CD14-positive monocyte (primary cell): ENCODE measurements around the gene FZD2. TPM values are rescaled to one million over a fixed set of nuclear protein-coding genes. Genes with fewer than 3 reads are reported as not detected.

Experiments used
- DNase-seq, 3 donors: peaks; one replicate each; pipeline ENCODE4 v3.0.0-alpha.2; 2011 to 2022
- H2AFZ ChIP-seq: 2 replicates; pipeline ENCODE4 v1.6.0; 2012; ENCODE audit warnings: mild to moderate bottlenecking, low read depth, low read length, inconsistent platforms; ENCODE audit not compliant: insufficient read depth, poor library complexity, severe bottlenecking
- H3K27ac ChIP-seq, 2 donors: 1 replicate in 1 of 2; 2 replicates in 1 of 2; pipeline ENCODE4 v1.5.1; 2012 to 2013; ENCODE audit warnings: low read length in 2 of 2, control low read depth in 1 of 2, inconsistent platforms in 1 of 2, low read depth in 1 of 2, mild to moderate bottlenecking in 1 of 2
- H3K27me3 ChIP-seq, 2 donors: one replicate each; pipeline versions ENCODE4 v1.6.0 to v1.6.1; 2011 to 2013; ENCODE audit warnings: low read length in 2 of 2; ENCODE audit not compliant: control insufficient read depth in 2 of 2, insufficient read depth in 2 of 2
- H3K36me3 ChIP-seq, 2 donors: replicated peaks in 1 of 2; 1 replicate in 1 of 2; 2 replicates in 1 of 2; pipeline versions ENCODE4 v1.5.1 to v1.6.1; 2012 to 2013; ENCODE audit warnings: low read length in 2 of 2, control low read depth in 1 of 2, inconsistent platforms in 1 of 2, mild to moderate bottlenecking in 1 of 2; ENCODE audit not compliant: insufficient read depth in 2 of 2, control insufficient read depth in 1 of 2
- H3K4me1 ChIP-seq, 2 donors: 1 replicate in 1 of 2; 2 replicates in 1 of 2; pipeline versions ENCODE4 v1.5.1 to v1.6.1; 2012 to 2013; ENCODE audit warnings: low read length in 2 of 2, control low read depth in 1 of 2, inconsistent platforms in 1 of 2, mild to moderate bottlenecking in 1 of 2, moderate library complexity in 1 of 2; ENCODE audit not compliant: insufficient read depth in 2 of 2, control insufficient read depth in 1 of 2
- H3K4me2 ChIP-seq: replicated peaks from 2 replicates; pipeline ENCODE3; 2012; ENCODE audit warnings: low read length, moderate library complexity, mild to moderate bottlenecking; ENCODE audit not compliant: poor library complexity, severe bottlenecking; ENCODE audit errors: extremely low read depth
- H3K4me3 ChIP-seq, 3 experiments: fragments of 200-600 bp in 1 of 3; sonication (generic) in 1 of 3; replicated peaks in 1 of 3; 1 replicate in 2 of 3; 2 replicates in 1 of 3; pipeline ENCODE4 v1.5.1; 2011 to 2013; ENCODE audit warnings: low read length in 3 of 3, mild to moderate bottlenecking in 3 of 3, control low read depth in 2 of 3, low read depth in 2 of 3, inconsistent platforms in 1 of 3, moderate library complexity in 1 of 3
- H3K79me2 ChIP-seq: 2 replicates; pipeline ENCODE4 v1.6.0; 2012; ENCODE audit warnings: mild to moderate bottlenecking, control low read depth, inconsistent platforms, low read length, moderate library complexity; ENCODE audit not compliant: insufficient read depth
- H3K9ac ChIP-seq: 2 replicates; pipeline ENCODE4 v1.6.0; 2017; ENCODE audit warnings: low read length, mild to moderate bottlenecking; ENCODE audit not compliant: insufficient read depth, poor library complexity, severe bottlenecking
- H3K9me3 ChIP-seq, 2 donors: replicated peaks in 1 of 2; 1 replicate in 1 of 2; 2 replicates in 1 of 2; pipeline versions ENCODE4 v1.5.1 to v1.6.1; 2012 to 2013; ENCODE audit warnings: low read length in 2 of 2, control low read depth in 1 of 2; ENCODE audit not compliant: control insufficient read depth in 1 of 2, insufficient read depth in 1 of 2
- H4K20me1 ChIP-seq: 2 replicates; pipeline ENCODE4 v1.6.0; 2012; ENCODE audit warnings: mild to moderate bottlenecking, low read length, control low read depth, moderate library complexity; ENCODE audit not compliant: insufficient read depth
- H3K27ac Mint-ChIP-seq, 7 donors: one replicate each; pipeline ENCODE4 v1.8.0; 2020; ENCODE audit warnings: mild to moderate bottlenecking in 7 of 7, mixed read lengths in 7 of 7, moderate library complexity in 6 of 7, inconsistent platforms in 2 of 7
- H3K27me3 Mint-ChIP-seq, 3 donors: one replicate each; pipeline ENCODE4 v1.8.0; 2021 to 2022; ENCODE audit warnings: low read depth in 3 of 3, mild to moderate bottlenecking in 3 of 3, mixed read lengths in 3 of 3, moderate library complexity in 3 of 3, inconsistent platforms in 1 of 3
- H3K36me3 Mint-ChIP-seq, 2 donors: one replicate each; pipeline ENCODE4 v1.8.0; 2020; ENCODE audit warnings: mixed read lengths in 2 of 2, inconsistent platforms in 1 of 2, mild to moderate bottlenecking in 1 of 2
- H3K4me1 Mint-ChIP-seq: one replicate; pipeline ENCODE4 v1.8.0; 2020; ENCODE audit warnings: mild to moderate bottlenecking, mixed read lengths
- H3K4me3 Mint-ChIP-seq, 2 donors: one replicate each; pipeline ENCODE4 v1.8.0; 2020; ENCODE audit warnings: mild to moderate bottlenecking in 2 of 2, mixed read lengths in 2 of 2, moderate library complexity in 1 of 2
- H3K9me3 Mint-ChIP-seq, 7 donors: one replicate each; pipeline ENCODE4 v1.8.0; 2020 to 2022; ENCODE audit warnings: mixed read lengths in 7 of 7, mild to moderate bottlenecking in 6 of 7, moderate library complexity in 6 of 7, inconsistent platforms in 2 of 7
- WGBS: methylation state at CpG from one replicate; pipeline ENCODE4 v1.1.5; 2013; ENCODE audit warnings: missing lambda C conversion rate; ENCODE audit not compliant: insufficient coverage; 5-methylcytosine and 5-hydroxymethylcytosine counted together
- intact Hi-C, 2 donors: fragments of 100-400 bp; cut with micrococcal nuclease; formaldehyde crosslinking; loops; one replicate each; pipeline versions ENCODE4 v1.15.0 to v1.15.1; 2023
- polyA plus RNA-seq, 3 donors: library from polyadenylated mRNA; depleted of rRNA in 1 of 3; unstranded in 2 of 3; stranded (reverse) in 1 of 3; fragments of 300-500 nt in 2 of 3; fragments of >200 nt in 1 of 3; fragmentation: Illumina TruSeq in 2 of 3; gene quantifications; 1 replicate in 2 of 3; 2 replicates in 1 of 3; pipeline ENCODE4 v1.2.3, GENCODE V29; 2012 to 2021
- TF ChIP-seq, protein P1 (sequence below): fragments of 200-600 bp; IDR thresholded peaks from one replicate; pipeline ENCODE4 v1.8.0; 2022; ENCODE audit warnings: antibody characterized with exemption, mild to moderate bottlenecking

The FZD2 gene
- polyA plus RNA-seq, 3 donors = 3.1 to 7.2 (median 6.2) TPM

DNA sequence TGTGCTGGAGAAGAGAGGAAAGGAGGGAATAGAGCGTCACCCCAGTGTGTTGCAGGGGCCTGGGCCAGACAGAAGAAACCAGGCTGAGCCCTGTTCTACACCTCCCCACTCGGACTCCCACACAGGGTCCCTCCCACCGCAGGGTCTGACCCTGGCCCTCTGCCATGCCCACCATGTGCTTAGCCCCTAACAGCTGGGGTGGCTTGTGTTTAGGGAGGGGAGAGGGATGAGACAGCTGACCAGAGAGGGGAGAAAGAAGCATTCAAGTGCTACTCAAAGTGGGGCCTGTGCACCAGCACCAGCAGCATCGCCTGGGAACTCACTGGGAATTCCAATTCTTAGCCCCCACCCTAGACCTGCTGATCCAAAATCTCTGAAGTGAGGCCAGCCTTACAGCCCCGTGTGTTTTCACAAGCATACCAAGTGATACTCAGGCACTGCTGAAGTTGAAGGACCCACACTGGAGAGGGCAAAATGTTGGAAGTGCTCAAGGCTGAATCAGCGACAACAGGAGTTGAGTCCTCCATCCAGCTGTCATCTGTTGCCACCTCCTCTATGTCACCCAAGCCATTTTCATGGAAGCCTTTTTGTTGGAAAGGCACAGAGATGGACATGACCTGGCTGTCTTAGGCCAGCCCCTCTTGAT is 47.0 kb downstream of the FZD2 start:
- WGBS = 75% methylated on average over 2 of the region's 6 CpGs
- peaks cover 6% of the 10 kb centered on the region for H3K4me1 Mint-ChIP-seq
- H3K4me3 ChIP-seq = no peak overlapping the region

DNA sequence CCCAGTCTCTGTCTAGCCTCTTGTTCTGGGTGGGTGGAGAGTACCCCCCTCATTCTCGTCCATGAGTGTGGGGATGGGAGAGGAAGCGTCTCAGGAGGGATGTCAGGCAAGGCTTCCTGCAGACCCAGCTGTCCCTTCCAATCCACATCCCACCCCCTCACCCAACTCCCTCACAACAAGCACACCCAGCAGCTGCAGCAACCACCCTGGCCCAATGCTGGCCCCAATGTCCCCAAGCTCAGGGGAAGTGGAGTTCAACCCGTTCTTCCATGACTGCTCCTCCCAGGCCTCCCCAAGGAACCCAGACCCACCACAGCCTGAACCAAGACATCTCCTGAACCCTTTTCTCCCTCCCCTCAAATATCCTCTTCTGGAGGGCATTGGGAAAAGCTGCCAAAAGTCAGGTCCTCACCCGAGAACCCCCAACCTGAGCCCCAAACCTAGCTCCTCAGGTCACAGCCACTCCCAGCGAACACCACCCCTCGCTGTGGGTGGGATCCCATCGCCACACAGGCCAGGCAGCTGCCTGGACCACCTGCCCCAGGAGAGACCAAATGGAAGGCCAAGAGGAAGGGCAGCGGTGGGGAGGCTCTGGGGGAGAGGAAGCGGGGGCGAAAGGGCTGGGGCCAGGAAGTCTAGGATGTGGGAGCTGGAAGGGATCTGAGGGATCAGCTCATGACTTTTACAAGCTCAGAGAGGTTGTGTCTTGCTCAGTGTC is 47.6 kb downstream of the FZD2 start:
- Mint-ChIP-seq H3K9me3 (peaks cover 0 to 3% (median 0%) of the 10 kb centered on the region in 7 donors), H3K4me3 (no peak overlapping the region), H3K27me3 (peaks cover under 1 to 4% (median 3%) of the 10 kb centered on the region in 3 donors), H3K4me1 (peaks cover 13% of the 10 kb centered on the region), H3K36me3 (no peaks in the 10 kb centered on the region), H3K27ac (no peak overlapping the region)
- Histone ChIP-seq H3K4me1 (peaks cover 9 to 10% of the 10 kb centered on the region in 2 donors), H4K20me1 (no peaks in the 10 kb centered on the region), H3K79me2 (no peaks in the 10 kb centered on the region), H3K27me3 (no peaks in the 10 kb centered on the region), H3K4me3 (no peak overlapping the region), H3K27ac (no peak overlapping the region), H3K36me3 (no peaks in the 10 kb centered on the region), H3K9ac (no peak overlapping the region), H3K9me3 (no peaks in the 10 kb centered on the region), H2AFZ (no peak overlapping the region), H3K4me2 (no peak overlapping the region)
- 73% methylated on average over 3 of the region's 10 CpGs for WGBS
- DNase-seq = no peak
- intact Hi-C loops = no loop called here
- TF ChIP-seq, protein P1, sequence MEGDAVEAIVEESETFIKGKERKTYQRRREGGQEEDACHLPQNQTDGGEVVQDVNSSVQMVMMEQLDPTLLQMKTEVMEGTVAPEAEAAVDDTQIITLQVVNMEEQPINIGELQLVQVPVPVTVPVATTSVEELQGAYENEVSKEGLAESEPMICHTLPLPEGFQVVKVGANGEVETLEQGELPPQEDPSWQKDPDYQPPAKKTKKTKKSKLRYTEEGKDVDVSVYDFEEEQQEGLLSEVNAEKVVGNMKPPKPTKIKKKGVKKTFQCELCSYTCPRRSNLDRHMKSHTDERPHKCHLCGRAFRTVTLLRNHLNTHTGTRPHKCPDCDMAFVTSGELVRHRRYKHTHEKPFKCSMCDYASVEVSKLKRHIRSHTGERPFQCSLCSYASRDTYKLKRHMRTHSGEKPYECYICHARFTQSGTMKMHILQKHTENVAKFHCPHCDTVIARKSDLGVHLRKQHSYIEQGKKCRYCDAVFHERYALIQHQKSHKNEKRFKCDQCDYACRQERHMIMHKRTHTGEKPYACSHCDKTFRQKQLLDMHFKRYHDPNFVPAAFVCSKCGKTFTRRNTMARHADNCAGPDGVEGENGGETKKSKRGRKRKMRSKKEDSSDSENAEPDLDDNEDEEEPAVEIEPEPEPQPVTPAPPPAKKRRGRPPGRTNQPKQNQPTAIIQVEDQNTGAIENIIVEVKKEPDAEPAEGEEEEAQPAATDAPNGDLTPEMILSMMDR = no peak

More for the DNA sequence above, 47.0 kb downstream of the FZD2 start:
- H3K27me3 ChIP-seq = no peaks in the 10 kb centered on the region
- no peak overlapping the region for H3K4me2 ChIP-seq
- peaks cover 0 to 5% (median 4%) of the 10 kb centered on the region in 3 donors for H3K27me3 Mint-ChIP-seq
- peaks cover 2 to 3% of the 10 kb centered on the region in 2 donors for H3K4me1 ChIP-seq
- H3K9ac ChIP-seq = no peak overlapping the region
- TF ChIP-seq, protein P1 = no peak
- no peaks in the 10 kb centered on the region for H3K9me3 ChIP-seq
- H3K36me3 ChIP-seq = no peaks in the 10 kb centered on the region
- no peak overlapping the region for H3K27ac ChIP-seq
- H3K36me3 Mint-ChIP-seq = no peaks in the 10 kb centered on the region
- H2AFZ ChIP-seq = no peak overlapping the region
- peaks cover 0 to 3% (median 0%) of the 10 kb centered on the region in 7 donors for H3K9me3 Mint-ChIP-seq
- H3K27ac Mint-ChIP-seq = no peak overlapping the region
- H3K4me3 Mint-ChIP-seq = no peak overlapping the region
- no peaks in the 10 kb centered on the region for H3K79me2 ChIP-seq
- no peaks in the 10 kb centered on the region for H4K20me1 ChIP-seq
- intact Hi-C loops = no loop called here
- no peak for DNase-seq
